Activated CD8-positive, alpha-beta memory T cell treated with anti-CD3 and anti-CD28 coated beads for 1 hour (primary cell): ENCODE measurements around the gene PNLIPRP3.

Source experiments
- DNase-seq, 2 donors: peaks; one replicate each; pipeline ENCODE4 v3.0.0-alpha.2; 2020; ENCODE audit warnings: low read depth in 1 of 2; ENCODE audit errors: extremely low read depth in 1 of 2

PNLIPRP3 gene

GRCh38 chr10:116450861-116451260, 23.2 kb downstream of the PNLIPRP3 start:
- no peak for DNase-seq

- no peak for DNase-seq
These were observed 24.2 kb downstream of the PNLIPRP3 start for GRCh38 chr10:116451711-116452337.

- DNase-seq: no peak
These were observed 24.7 kb downstream of the PNLIPRP3 start for GRCh38 chr10:116452338-116452720.

- DNase-seq: no peak
These were observed 29.8 kb downstream of the PNLIPRP3 start for GRCh38 chr10:116457488-116457887.

- DNase-seq: no peak
These were observed 32.6 kb downstream of the PNLIPRP3 start for GRCh38 chr10:116460219-116460618.

- DNase-seq: no peak
These were observed 34.0 kb downstream of the PNLIPRP3 start for GRCh38 chr10:116461680-116462079.

GRCh38 chr10:116464257-116464656, 36.6 kb downstream of the PNLIPRP3 start:
- DNase-seq: no peak

- DNase-seq: no peak
These were observed 37.9 kb downstream of the PNLIPRP3 start for GRCh38 chr10:116465546-116465945.

- DNase-seq: no peak
These were observed 39.2 kb downstream of the PNLIPRP3 start for GRCh38 chr10:116466715-116467422.

- DNase-seq: no peak
These were observed 41.8 kb downstream of the PNLIPRP3 start for GRCh38 chr10:116469437-116469836.

- DNase-seq: no peak
These were observed 42.4 kb downstream of the PNLIPRP3 start for GRCh38 chr10:116470071-116470470.

GRCh38 chr10:116470768-116471415, 43.2 kb downstream of the PNLIPRP3 start:
- DNase-seq: no peak

- no peak for DNase-seq
These were observed 45.2 kb downstream of the PNLIPRP3 start for GRCh38 chr10:116472891-116473290.

- no peak for DNase-seq
These were observed 48.2 kb downstream of the PNLIPRP3 start for GRCh38 chr10:116475866-116476265.

- DNase-seq: no peak
These were observed 48.8 kb downstream of the PNLIPRP3 start for GRCh38 chr10:116476461-116476860.

- DNase-seq: no peak
These were observed 50.5 kb downstream of the PNLIPRP3 start for GRCh38 chr10:116477986-116478664.

GRCh38 chr10:116486770-116487448, 59.3 kb downstream of the PNLIPRP3 start:
- no peak for DNase-seq

GRCh38 chr10:116487522-116488430, 60.1 kb downstream of the PNLIPRP3 start:
- DNase-seq: no peak

GRCh38 chr10:116489460-116489859, 61.8 kb downstream of the PNLIPRP3 start:
- DNase-seq: no peak
